AG10803 (cell line): ENCODE measurements around the gene USP17L24.
"Not testable (repeated sequence)": the region's sequence is repeated elsewhere in the genome, so short reads cannot be mapped to it uniquely, and the experiment has no call there.

Experiments
- DNase-seq: peaks from one replicate; pipeline ENCODE4 v3.0.0; 2010; ENCODE audit warnings: low read depth
- H3K4me3 ChIP-seq: 2 replicates; pipeline ENCODE4 v1.5.1; 2011; ENCODE audit warnings: mild to moderate bottlenecking, low read length, control low read depth

Gene USP17L24, protein sequence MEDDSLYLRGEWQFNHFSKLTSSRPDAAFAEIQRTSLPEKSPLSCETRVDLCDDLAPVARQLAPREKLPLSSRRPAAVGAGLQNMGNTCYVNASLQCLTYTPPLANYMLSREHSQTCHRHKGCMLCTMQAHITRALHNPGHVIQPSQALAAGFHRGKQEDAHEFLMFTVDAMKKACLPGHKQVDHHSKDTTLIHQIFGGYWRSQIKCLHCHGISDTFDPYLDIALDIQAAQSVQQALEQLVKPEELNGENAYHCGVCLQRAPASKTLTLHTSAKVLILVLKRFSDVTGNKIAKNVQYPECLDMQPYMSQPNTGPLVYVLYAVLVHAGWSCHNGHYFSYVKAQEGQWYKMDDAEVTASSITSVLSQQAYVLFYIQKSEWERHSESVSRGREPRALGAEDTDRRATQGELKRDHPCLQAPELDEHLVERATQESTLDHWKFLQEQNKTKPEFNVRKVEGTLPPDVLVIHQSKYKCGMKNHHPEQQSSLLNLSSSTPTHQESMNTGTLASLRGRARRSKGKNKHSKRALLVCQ

DNA sequence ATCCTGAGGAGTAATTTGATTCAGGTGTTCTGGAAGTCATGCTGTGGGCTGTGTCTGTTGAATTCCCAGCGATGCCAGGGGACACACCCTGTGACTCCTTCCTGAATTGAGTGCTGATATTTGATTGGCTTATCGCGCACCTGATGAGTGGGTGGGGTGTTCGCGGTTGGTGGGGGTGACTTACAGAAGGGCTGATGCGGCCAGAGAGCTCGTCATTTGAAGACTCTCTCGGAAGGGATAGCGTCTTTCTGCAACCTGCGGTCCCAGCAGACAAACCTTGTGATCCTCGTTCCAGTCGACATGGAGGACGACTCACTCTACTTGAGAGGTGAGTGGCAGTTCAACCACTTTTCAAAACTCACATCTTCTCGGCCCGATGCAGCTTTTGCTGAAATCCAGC, at the start of gene USP17L24:
Gene USP17L24, plus strand, starts transcription at position 301 of the 400 bp plus-strand sequence. Its CDS starts 0 bp downstream, at position 301.
- DNase-seq, H3K4me3 ChIP-seq: not testable (repeated sequence)

DNA sequence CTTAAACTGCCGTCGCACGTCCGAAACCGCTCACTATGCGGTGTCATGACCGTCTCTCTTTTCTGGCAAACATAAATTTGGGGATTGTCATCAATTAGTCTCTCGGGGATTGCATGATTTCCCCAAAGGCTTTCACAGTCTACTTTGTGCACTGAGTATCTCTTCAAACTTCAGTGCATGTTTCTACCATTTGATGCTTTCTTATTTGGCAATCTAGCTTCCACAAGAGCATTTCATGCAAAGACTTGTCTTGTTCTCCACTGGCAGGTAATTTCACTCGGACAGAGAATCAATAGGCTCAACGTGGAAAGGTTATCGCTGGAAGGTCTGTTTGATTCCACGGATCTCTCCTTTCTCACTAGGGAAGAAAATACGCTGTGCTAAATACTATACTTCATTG, 774 bp upstream of the USP17L24 start:
- DNase-seq, H3K4me3 ChIP-seq: not testable (repeated sequence)

DNA sequence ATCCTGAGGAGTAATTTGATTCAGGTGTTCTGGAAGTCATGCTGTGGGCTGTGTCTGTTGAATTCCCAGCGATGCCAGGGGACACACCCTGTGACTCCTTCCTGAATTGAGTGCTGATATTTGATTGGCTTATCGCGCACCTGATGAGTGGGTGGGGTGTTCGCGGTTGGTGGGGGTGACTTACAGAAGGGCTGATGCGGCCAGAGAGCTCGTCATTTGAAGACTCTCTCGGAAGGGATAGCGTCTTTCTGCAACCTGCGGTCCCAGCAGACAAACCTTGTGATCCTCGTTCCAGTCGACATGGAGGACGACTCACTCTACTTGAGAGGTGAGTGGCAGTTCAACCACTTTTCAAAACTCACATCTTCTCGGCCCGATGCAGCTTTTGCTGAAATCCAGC, 4.6 kb downstream of the USP17L24 start, which contains the start of gene USP17L25:
Gene USP17L25, plus strand, starts transcription at position 301 of the 400 bp plus-strand sequence. Its CDS starts 0 bp downstream, at position 301.
- DNase-seq, H3K4me3 ChIP-seq: not testable (repeated sequence)

DNA sequence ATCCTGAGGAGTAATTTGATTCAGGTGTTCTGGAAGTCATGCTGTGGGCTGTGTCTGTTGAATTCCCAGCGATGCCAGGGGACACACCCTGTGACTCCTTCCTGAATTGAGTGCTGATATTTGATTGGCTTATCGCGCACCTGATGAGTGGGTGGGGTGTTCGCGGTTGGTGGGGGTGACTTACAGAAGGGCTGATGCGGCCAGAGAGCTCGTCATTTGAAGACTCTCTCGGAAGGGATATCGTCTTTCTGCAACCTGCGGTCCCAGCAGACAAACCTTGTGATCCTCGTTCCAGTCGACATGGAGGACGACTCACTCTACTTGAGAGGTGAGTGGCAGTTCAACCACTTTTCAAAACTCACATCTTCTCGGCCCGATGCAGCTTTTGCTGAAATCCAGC, 9.4 kb downstream of the USP17L24 start, which contains the start of gene USP17L26:
Gene USP17L26, plus strand, starts transcription at position 301 of the 400 bp plus-strand sequence. Its CDS starts 0 bp downstream, at position 301.
- not testable (repeated sequence) for DNase-seq, H3K4me3 ChIP-seq

DNA sequence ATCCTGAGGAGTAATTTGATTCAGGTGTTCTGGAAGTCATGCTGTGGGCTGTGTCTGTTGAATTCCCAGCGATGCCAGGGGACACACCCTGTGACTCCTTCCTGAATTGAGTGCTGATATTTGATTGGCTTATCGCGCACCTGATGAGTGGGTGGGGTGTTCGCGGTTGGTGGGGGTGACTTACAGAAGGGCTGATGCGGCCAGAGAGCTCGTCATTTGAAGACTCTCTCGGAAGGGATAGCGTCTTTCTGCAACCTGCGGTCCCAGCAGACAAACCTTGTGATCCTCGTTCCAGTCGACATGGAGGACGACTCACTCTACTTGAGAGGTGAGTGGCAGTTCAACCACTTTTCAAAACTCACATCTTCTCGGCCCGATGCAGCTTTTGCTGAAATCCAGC, 14.1 kb downstream of the USP17L24 start, which contains the start of gene USP17L5:
Gene USP17L5, plus strand, starts transcription at position 301 of the 400 bp plus-strand sequence. Its CDS starts 0 bp downstream, at position 301.
- DNase-seq, H3K4me3 ChIP-seq: not testable (repeated sequence)

DNA sequence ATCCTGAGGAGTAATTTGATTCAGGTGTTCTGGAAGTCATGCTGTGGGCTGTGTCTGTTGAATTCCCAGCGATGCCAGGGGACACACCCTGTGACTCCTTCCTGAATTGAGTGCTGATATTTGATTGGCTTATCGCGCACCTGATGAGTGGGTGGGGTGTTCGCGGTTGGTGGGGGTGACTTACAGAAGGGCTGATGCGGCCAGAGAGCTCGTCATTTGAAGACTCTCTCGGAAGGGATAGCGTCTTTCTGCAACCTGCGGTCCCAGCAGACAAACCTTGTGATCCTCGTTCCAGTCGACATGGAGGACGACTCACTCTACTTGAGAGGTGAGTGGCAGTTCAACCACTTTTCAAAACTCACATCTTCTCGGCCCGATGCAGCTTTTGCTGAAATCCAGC, 18.9 kb downstream of the USP17L24 start, which contains the start of gene USP17L27:
Gene USP17L27, plus strand, starts transcription at position 301 of the 400 bp plus-strand sequence. Its CDS starts 0 bp downstream, at position 301.
- DNase-seq, H3K4me3 ChIP-seq: not testable (repeated sequence)

DNA sequence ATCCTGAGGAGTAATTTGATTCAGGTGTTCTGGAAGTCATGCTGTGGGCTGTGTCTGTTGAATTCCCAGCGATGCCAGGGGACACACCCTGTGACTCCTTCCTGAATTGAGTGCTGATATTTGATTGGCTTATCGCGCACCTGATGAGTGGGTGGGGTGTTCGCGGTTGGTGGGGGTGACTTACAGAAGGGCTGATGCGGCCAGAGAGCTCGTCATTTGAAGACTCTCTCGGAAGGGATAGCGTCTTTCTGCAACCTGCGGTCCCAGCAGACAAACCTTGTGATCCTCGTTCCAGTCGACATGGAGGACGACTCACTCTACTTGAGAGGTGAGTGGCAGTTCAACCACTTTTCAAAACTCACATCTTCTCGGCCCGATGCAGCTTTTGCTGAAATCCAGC, 23.6 kb downstream of the USP17L24 start, which contains the start of gene USP17L28:
Gene USP17L28, plus strand, starts transcription at position 301 of the 400 bp plus-strand sequence. Its CDS starts 0 bp downstream, at position 301.
- DNase-seq, H3K4me3 ChIP-seq: not testable (repeated sequence)

DNA sequence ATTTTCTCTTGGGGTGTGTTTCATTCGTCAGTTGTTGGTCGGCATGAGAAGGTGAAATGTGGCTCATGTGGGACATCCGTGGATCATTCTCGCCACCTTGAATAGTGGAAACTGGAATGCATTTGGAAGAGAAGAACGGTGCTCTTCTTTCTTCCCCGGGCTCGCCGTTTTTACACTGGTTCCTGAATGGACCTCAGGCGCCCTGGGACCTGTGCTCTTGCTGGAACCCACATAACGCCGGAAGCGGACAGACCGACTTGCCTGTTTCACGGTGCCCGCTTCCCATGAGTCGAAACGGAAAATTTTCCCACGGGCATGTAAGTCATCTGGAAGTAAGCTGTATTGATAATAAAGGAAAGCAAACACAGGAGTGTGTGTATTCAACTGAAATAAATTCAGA, 25.9 kb downstream of the USP17L24 start:
- not testable (repeated sequence) for H3K4me3 ChIP-seq, DNase-seq

DNA sequence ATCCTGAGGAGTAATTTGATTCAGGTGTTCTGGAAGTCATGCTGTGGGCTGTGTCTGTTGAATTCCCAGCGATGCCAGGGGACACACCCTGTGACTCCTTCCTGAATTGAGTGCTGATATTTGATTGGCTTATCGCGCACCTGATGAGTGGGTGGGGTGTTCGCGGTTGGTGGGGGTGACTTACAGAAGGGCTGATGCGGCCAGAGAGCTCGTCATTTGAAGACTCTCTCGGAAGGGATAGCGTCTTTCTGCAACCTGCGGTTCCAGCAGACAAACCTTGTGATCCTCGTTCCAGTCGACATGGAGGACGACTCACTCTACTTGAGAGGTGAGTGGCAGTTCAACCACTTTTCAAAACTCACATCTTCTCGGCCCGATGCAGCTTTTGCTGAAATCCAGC, 28.4 kb downstream of the USP17L24 start, which contains the start of gene USP17L29:
Gene USP17L29, plus strand, starts transcription at position 301 of the 400 bp plus-strand sequence. Its CDS starts 0 bp downstream, at position 301.
- H3K4me3 ChIP-seq, DNase-seq: not testable (repeated sequence)

DNA sequence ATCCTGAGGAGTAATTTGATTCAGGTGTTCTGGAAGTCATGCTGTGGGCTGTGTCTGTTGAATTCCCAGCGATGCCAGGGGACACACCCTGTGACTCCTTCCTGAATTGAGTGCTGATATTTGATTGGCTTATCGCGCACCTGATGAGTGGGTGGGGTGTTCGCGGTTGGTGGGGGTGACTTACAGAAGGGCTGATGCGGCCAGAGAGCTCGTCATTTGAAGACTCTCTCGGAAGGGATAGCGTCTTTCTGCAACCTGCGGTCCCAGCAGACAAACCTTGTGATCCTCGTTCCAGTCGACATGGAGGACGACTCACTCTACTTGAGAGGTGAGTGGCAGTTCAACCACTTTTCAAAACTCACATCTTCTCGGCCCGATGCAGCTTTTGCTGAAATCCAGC, 37.9 kb downstream of the USP17L24 start, which contains the start of gene USP17L30:
Gene USP17L30, plus strand, starts transcription at position 301 of the 400 bp plus-strand sequence. Its CDS starts 0 bp downstream, at position 301.
- not testable (repeated sequence) for H3K4me3 ChIP-seq, DNase-seq
